Neural cell (in vitro differentiated cells): ENCODE data around the gene KRTAP20-3. TPM values are rescaled to one million over a fixed set of nuclear protein-coding genes. Genes with fewer than 3 reads are reported as not detected.

Experiments used
- H2AFZ ChIP-seq: fragments of 200-600, 300-800 bp; sonication (generic), shearing (Covaris generic); 2 replicates; pipeline ENCODE4 v1.6.0; 2014; ENCODE audit warnings: low read depth, mild to moderate bottlenecking, antibody characterized with exemption, low read length, moderate library complexity
- H3F3A ChIP-seq: fragments of 200-600 bp; shearing (Covaris generic); 2 replicates; pipeline ENCODE4 v1.6.1; 2016; ENCODE audit warnings: mild to moderate bottlenecking, moderate library complexity, mixed read lengths, antibody characterized with exemption, low read length; ENCODE audit not compliant: insufficient read depth, poor library complexity, severe bottlenecking
- H3K27ac ChIP-seq: fragments of 200-600, 300-800 bp; sonication (generic), shearing (Covaris generic); 2 replicates; pipeline ENCODE4 v1.5.1; 2014; ENCODE audit warnings: mild to moderate bottlenecking, low read length, moderate library complexity
- H3K27me3 ChIP-seq: fragments of 300-800, 200-600 bp; sonication (generic), shearing (Covaris generic); 2 replicates; pipeline ENCODE4 v1.6.0; 2014; ENCODE audit warnings: mild to moderate bottlenecking, low read depth, low read length, moderate library complexity; ENCODE audit not compliant: insufficient read depth
- H3K36me3 ChIP-seq: fragments of 300-800, 200-600 bp; sonication (generic), shearing (Covaris generic); 2 replicates; pipeline ENCODE4 v1.5.1; 2014; ENCODE audit warnings: mild to moderate bottlenecking, antibody characterized with exemption, low read length, moderate library complexity; ENCODE audit not compliant: insufficient read depth
- H3K4me2 ChIP-seq: fragments of 300-800, 200-600 bp; sonication (generic), shearing (Covaris generic); 2 replicates; pipeline ENCODE4 v1.6.0; 2014; ENCODE audit warnings: mild to moderate bottlenecking, low read length
- H3K4me3 ChIP-seq: fragments of 300-800, 200-600 bp; sonication (generic), shearing (Covaris generic); 2 replicates; pipeline ENCODE4 v1.5.1; 2014; ENCODE audit warnings: mild to moderate bottlenecking, low read length, moderate library complexity
- H3K79me2 ChIP-seq: fragments of 200-600 bp; shearing (Covaris generic); replicated peaks from 2 replicates; pipeline ENCODE4 v1.6.0; 2014; ENCODE audit warnings: mild to moderate bottlenecking, low read length, moderate library complexity; ENCODE audit not compliant: insufficient read depth
- H3K9ac ChIP-seq: fragments of 300-800, 200-600 bp; sonication (generic), shearing (Covaris generic); 2 replicates; pipeline ENCODE4 v1.6.1; 2016; ENCODE audit warnings: mild to moderate bottlenecking, low read length, mixed read lengths
- H3K9me2 ChIP-seq: fragments of 200-600 bp; shearing (Covaris generic); 2 replicates; pipeline ENCODE4 v1.6.1; 2016; ENCODE audit warnings: mild to moderate bottlenecking, low read length, mixed read lengths; ENCODE audit not compliant: insufficient read depth
- H3K9me3 ChIP-seq: fragments of 200-600, 300-800 bp; sonication (generic), shearing (Covaris generic); 2 replicates; pipeline ENCODE4 v1.6.1; 2016; ENCODE audit warnings: mild to moderate bottlenecking, mixed run types, low read length, moderate library complexity, mixed read lengths
- H4K20me1 ChIP-seq: fragments of 200-600 bp; shearing (Covaris generic); 2 replicates; pipeline ENCODE4 v1.6.1; 2016; ENCODE audit warnings: mild to moderate bottlenecking, mixed run types; ENCODE audit not compliant: insufficient read depth
- EP300 ChIP-seq: fragments of 450-650 bp; conservative IDR thresholded peaks from 2 replicates; pipeline ENCODE4 v1.6.1; 2014; ENCODE audit warnings: antibody characterized with exemption, mild to moderate bottlenecking, moderate library complexity; ENCODE audit not compliant: poor library complexity, severe bottlenecking
- EZH2 ChIP-seq: fragments of 200-600, 300-800 bp; shearing (Covaris generic), sonication (generic); IDR thresholded peaks from 2 replicates; pipeline ENCODE4 v1.6.1; 2014; ENCODE audit warnings: antibody characterized with exemption, low read length, borderline replicate concordance, mild to moderate bottlenecking; ENCODE audit not compliant: insufficient read depth, poor library complexity, severe bottlenecking
- MXI1 ChIP-seq: fragments of 450-650 bp; conservative IDR thresholded peaks from 2 replicates; pipeline ENCODE4 v1.6.1; 2014; ENCODE audit warnings: antibody characterized with exemption, mild to moderate bottlenecking; ENCODE audit not compliant: poor library complexity, severe bottlenecking
- POLR2AphosphoS5 ChIP-seq: IDR thresholded peaks from 2 replicates; pipeline ENCODE4 v1.6.1; 2012
- RAD21 ChIP-seq: fragments of 450-650 bp; conservative IDR thresholded peaks from 2 replicates; pipeline ENCODE4 v1.6.1; 2014; ENCODE audit warnings: antibody characterized with exemption, mild to moderate bottlenecking, moderate library complexity
- SMC3 ChIP-seq: fragments of 450-650 bp; conservative IDR thresholded peaks from 2 replicates; pipeline ENCODE4 v1.6.1; 2014; ENCODE audit warnings: antibody characterized with exemption, mild to moderate bottlenecking, moderate library complexity; ENCODE audit not compliant: poor library complexity
- TAF1 ChIP-seq: IDR thresholded peaks from 2 replicates; pipeline ENCODE4 v1.6.1; 2012; ENCODE audit warnings: low read depth
- polyA plus RNA-seq: library from polyadenylated mRNA; depleted of rRNA; stranded (reverse); fragments of >200 nt; gene quantifications from 2 replicates; pipeline ENCODE4 v1.2.3, GENCODE V29; 2014
- TF ChIP-seq, protein P1 (sequence below): fragments of 450-650 bp; IDR thresholded peaks from 2 replicates; pipeline ENCODE4 v1.5.1; 2014; ENCODE audit warnings: antibody characterized with exemption, mild to moderate bottlenecking, moderate library complexity; ENCODE audit not compliant: poor library complexity, severe bottlenecking
- TF ChIP-seq, protein P2 (sequence below): IDR thresholded peaks from 2 replicates; pipeline ENCODE4 v1.6.1; 2012; ENCODE audit warnings: borderline replicate concordance

Gene KRTAP20-3
- polyA plus RNA-seq, 1 donor from 2014 or later, result not detected

DNA sequence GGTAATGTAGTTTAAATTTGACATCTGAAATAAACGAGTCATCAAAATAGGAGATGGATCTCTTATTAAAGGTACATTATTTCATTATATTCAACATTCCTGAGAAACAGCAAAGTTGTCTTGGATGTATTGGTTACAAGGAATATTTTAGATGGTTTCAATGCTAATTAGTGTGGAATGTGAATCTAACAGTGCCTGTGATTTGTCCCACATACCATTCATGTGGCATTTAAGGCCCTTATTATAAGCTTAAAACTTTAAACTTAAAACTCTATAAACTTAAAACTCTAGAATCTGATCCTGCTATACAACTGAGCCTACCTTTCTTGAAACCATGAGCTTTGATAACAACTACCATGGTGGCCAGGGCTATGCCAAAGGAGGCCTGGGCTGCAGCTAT is 41.9 kb upstream of the KRTAP20-3 start, which contains the start of gene KRTAP22-1:
Gene KRTAP22-1 (plus strand): TSS at position 301 of the 400 bp plus-strand sequence.
- no peak within 1 kb of the TSS for H3K9ac ChIP-seq
- no peaks in the 10 kb centered on the region for H3F3A ChIP-seq
- H3K9me3 ChIP-seq, result no peaks in the 10 kb centered on the region
- TF ChIP-seq, protein P1, sequence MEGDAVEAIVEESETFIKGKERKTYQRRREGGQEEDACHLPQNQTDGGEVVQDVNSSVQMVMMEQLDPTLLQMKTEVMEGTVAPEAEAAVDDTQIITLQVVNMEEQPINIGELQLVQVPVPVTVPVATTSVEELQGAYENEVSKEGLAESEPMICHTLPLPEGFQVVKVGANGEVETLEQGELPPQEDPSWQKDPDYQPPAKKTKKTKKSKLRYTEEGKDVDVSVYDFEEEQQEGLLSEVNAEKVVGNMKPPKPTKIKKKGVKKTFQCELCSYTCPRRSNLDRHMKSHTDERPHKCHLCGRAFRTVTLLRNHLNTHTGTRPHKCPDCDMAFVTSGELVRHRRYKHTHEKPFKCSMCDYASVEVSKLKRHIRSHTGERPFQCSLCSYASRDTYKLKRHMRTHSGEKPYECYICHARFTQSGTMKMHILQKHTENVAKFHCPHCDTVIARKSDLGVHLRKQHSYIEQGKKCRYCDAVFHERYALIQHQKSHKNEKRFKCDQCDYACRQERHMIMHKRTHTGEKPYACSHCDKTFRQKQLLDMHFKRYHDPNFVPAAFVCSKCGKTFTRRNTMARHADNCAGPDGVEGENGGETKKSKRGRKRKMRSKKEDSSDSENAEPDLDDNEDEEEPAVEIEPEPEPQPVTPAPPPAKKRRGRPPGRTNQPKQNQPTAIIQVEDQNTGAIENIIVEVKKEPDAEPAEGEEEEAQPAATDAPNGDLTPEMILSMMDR, result no peak
- TF ChIP-seq EP300 (no peak), RAD21 (no peak), TAF1 (no peak), MXI1 (no peak), SMC3 (no peak), EZH2 (no peak), POLR2AphosphoS5 (no peak)
- TF ChIP-seq, protein P2, sequence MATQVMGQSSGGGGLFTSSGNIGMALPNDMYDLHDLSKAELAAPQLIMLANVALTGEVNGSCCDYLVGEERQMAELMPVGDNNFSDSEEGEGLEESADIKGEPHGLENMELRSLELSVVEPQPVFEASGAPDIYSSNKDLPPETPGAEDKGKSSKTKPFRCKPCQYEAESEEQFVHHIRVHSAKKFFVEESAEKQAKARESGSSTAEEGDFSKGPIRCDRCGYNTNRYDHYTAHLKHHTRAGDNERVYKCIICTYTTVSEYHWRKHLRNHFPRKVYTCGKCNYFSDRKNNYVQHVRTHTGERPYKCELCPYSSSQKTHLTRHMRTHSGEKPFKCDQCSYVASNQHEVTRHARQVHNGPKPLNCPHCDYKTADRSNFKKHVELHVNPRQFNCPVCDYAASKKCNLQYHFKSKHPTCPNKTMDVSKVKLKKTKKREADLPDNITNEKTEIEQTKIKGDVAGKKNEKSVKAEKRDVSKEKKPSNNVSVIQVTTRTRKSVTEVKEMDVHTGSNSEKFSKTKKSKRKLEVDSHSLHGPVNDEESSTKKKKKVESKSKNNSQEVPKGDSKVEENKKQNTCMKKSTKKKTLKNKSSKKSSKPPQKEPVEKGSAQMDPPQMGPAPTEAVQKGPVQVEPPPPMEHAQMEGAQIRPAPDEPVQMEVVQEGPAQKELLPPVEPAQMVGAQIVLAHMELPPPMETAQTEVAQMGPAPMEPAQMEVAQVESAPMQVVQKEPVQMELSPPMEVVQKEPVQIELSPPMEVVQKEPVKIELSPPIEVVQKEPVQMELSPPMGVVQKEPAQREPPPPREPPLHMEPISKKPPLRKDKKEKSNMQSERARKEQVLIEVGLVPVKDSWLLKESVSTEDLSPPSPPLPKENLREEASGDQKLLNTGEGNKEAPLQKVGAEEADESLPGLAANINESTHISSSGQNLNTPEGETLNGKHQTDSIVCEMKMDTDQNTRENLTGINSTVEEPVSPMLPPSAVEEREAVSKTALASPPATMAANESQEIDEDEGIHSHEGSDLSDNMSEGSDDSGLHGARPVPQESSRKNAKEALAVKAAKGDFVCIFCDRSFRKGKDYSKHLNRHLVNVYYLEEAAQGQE, result no peak
- H3K4me3 ChIP-seq, result no peak within 1 kb of the TSS
- no peaks in the 10 kb centered on the region for H4K20me1 ChIP-seq
- H2AFZ ChIP-seq, result no peak within 1 kb of the TSS
- no peaks in the 10 kb centered on the region for H3K36me3 ChIP-seq
- no peaks in the 10 kb centered on the region for H3K27me3 ChIP-seq
- no peaks in the 10 kb centered on the region for H3K9me2 ChIP-seq
- H3K4me2 ChIP-seq, result no peak within 1 kb of the TSS
- H3K79me2 ChIP-seq, result no peaks in the 10 kb centered on the region
- no peak within 1 kb of the TSS for H3K27ac ChIP-seq

GRCh38 chr21:30605968-30606367 is 36.7 kb upstream of the KRTAP20-3 start:
- H3K27ac ChIP-seq, result no peak overlapping the region
- no peak overlapping the region for H3K4me2 ChIP-seq
- H3K36me3 ChIP-seq, result no peaks in the 10 kb centered on the region
- TF ChIP-seq POLR2AphosphoS5 (no peak), MXI1 (no peak), RAD21 (no peak), SMC3 (no peak), TAF1 (no peak)
- TF ChIP-seq, protein P1, result no peak
- TF ChIP-seq, protein P2, result no peak
- H3K9me3 ChIP-seq, result no peaks in the 10 kb centered on the region
- no peaks in the 10 kb centered on the region for H4K20me1 ChIP-seq
- no peaks in the 10 kb centered on the region for H3K9me2 ChIP-seq
- H2AFZ ChIP-seq, result no peak overlapping the region
- no peaks in the 10 kb centered on the region for H3F3A ChIP-seq
- no peak overlapping the region for H3K9ac ChIP-seq
- no peak overlapping the region for H3K4me3 ChIP-seq
- no peaks in the 10 kb centered on the region for H3K79me2 ChIP-seq
- no peaks in the 10 kb centered on the region for H3K27me3 ChIP-seq
